Neural progenitor cell (in vitro differentiated cells): ENCODE measurements around the gene NFE2L3. TPM values are rescaled to one million over a fixed set of nuclear protein-coding genes. Genes with fewer than 3 reads are reported as not detected.
A peak's percentile ranks its signal among the peaks of the same experiment; 100 is the strongest.

Experiments used
- DNase-seq: peaks from one replicate; pipeline ENCODE4 v3.0.0-alpha.2; 2016; ENCODE audit warnings: low spot score
- H2AFZ ChIP-seq: fragments of 200-600 bp; sonication (generic); replicated peaks from 2 replicates; pipeline ENCODE4 v1.6.1; 2016; ENCODE audit warnings: antibody characterized with exemption
- H3F3A ChIP-seq: fragments of 200-600 bp; sonication (generic); 2 replicates; pipeline ENCODE4 v1.6.1; 2016; ENCODE audit warnings: antibody characterized with exemption, low read depth
- H3K27ac ChIP-seq: fragments of 200-600 bp; sonication (generic); 2 replicates; pipeline ENCODE4 v1.5.1; 2016; ENCODE audit warnings: mild to moderate bottlenecking
- H3K27me3 ChIP-seq: fragments of 200-600 bp; sonication (generic); 2 replicates; pipeline ENCODE4 v1.6.1; 2016; ENCODE audit warnings: mild to moderate bottlenecking, moderate library complexity
- H3K36me3 ChIP-seq: fragments of 200-600 bp; sonication (generic); 2 replicates; pipeline ENCODE4 v1.5.1; 2016
- H3K4me1 ChIP-seq: fragments of 200-600 bp; sonication (generic); 2 replicates; pipeline ENCODE4 v1.6.1; 2016; ENCODE audit warnings: mixed run types
- H3K4me2 ChIP-seq: fragments of 200-600 bp; sonication (generic); 2 replicates; pipeline ENCODE4 v1.6.1; 2016
- H3K4me3 ChIP-seq: fragments of 200-600 bp; sonication (generic); 2 replicates; pipeline ENCODE4 v1.5.1; 2016
- H3K79me2 ChIP-seq: fragments of 200-600 bp; sonication (generic); 2 replicates; pipeline ENCODE4 v1.6.1; 2016; ENCODE audit warnings: low read depth
- H3K9ac ChIP-seq: fragments of 200-600 bp; sonication (generic); 2 replicates; pipeline ENCODE4 v1.6.1; 2016
- H3K9me3 ChIP-seq: fragments of 200-600 bp; sonication (generic); 2 replicates; pipeline ENCODE4 v1.5.1; 2016; ENCODE audit warnings: low read depth
- H4K20me1 ChIP-seq: fragments of 200-600 bp; sonication (generic); 2 replicates; pipeline ENCODE4 v1.6.1; 2016; ENCODE audit warnings: low read depth
- H3K27ac Mint-ChIP-seq: 3 replicates; pipeline ENCODE4 v1.8.0; 2021; ENCODE audit warnings: mixed read lengths
- H3K27me3 Mint-ChIP-seq: 2 replicates; pipeline ENCODE4 v1.8.0; 2022; ENCODE audit warnings: low read depth, mild to moderate bottlenecking, inconsistent platforms, moderate library complexity, mixed read lengths; ENCODE audit not compliant: insufficient read depth
- H3K36me3 Mint-ChIP-seq: 3 replicates; pipeline ENCODE4 v1.8.0; 2021; ENCODE audit warnings: mixed read lengths
- H3K4me1 Mint-ChIP-seq: 3 replicates; pipeline ENCODE4 v1.8.0; 2021; ENCODE audit warnings: mixed read lengths
- H3K4me3 Mint-ChIP-seq: 3 replicates; pipeline ENCODE4 v1.8.0; 2021; ENCODE audit warnings: mild to moderate bottlenecking, moderate library complexity, mixed read lengths
- H3K9me3 Mint-ChIP-seq: 3 replicates; pipeline ENCODE4 v1.8.0; 2020; ENCODE audit warnings: mixed read lengths
- EZH2 ChIP-seq: fragments of 200-600 bp; sonication (generic); IDR thresholded peaks from 2 replicates; pipeline ENCODE4 v1.6.1; 2017; ENCODE audit warnings: antibody characterized with exemption, mild to moderate bottlenecking, moderate library complexity
- EZH2phosphoT487 ChIP-seq: fragments of 200-600 bp; sonication (generic); IDR thresholded peaks from 2 replicates; pipeline ENCODE4 v1.6.1; 2017; ENCODE audit warnings: antibody characterized with exemption
- total RNA-seq: library from RNA; depleted of rRNA; stranded (reverse); fragments of >200 nt; gene quantifications from 2 replicates; pipeline ENCODE4 v1.2.3, GENCODE V29; 2015; ENCODE audit warnings: low replicate concordance
- TF ChIP-seq, protein P1 (sequence below): fragments of 200-600 bp; sonication (generic); IDR thresholded peaks from 2 replicates; pipeline ENCODE4 v1.5.1; 2017; ENCODE audit warnings: antibody characterized with exemption, mild to moderate bottlenecking

NFE2L3 gene
- total RNA-seq, 1 donor from 2014 or later: 6.2 TPM

DNA sequence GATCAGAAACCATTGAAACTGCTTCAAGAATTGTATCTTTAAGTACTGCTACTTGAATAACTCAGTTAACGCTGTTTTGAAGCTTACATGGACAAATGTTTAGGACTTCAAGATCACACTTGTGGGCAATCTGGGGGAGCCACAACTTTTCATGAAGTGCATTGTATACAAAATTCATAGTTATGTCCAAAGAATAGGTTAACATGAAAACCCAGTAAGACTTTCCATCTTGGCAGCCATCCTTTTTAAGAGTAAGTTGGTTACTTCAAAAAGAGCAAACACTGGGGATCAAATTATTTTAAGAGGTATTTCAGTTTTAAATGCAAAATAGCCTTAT lies 33.8 kb downstream of the NFE2L3 start:
- Mint-ChIP-seq H3K36me3 (peaks cover 38% of the 10 kb centered on the region), H3K4me1 (peaks cover 20% of the 10 kb centered on the region)

DNA sequence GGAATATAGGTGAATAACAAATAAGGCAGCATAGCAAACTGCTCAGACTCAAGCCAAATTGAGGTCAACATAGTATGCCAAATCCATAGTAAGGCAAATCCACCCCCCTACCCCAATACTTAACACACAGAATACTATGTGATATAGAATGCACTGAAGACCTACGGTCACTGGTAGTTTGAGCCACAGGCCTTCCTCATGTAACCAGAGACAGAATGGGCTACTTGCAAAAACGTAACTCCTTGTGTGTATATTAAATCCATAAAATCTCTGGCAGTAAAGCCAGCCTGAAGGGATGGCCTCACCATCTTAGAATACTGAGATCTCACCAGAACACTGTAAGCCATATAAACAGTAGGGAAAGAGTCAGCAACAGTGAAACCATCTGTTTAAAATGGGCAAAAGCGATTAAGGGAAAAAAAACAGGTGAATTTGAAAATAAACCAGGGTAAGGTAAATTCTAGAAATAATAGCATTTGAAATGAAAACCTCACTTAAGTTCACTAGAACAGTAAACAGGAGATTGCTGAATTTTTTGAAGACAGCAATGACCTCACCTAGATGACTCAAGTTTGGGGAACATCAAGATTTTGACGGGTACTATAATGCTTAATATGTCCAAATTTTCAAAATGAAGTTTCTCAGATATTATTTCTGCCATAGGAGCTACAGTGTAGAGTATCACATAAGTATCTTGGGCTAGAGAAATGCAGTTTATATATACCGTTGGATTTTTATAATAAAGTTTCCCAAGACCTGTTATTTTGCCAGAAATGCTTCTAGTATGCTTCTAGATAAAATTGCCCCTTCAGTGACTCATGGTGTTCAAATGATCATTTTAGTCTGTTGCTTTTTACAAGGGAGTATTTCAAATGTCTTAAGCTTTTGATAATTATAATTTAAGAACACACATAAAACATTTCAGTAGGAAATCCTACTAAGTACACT lies 34.6 kb downstream of the NFE2L3 start:
- no peak overlapping the region for H3K9ac ChIP-seq
- peaks cover 94% of the 10 kb centered on the region for H3F3A ChIP-seq
- H3K27ac Mint-ChIP-seq: no peak overlapping the region
- DNase-seq: no peak
- no peaks in the 10 kb centered on the region for H3K27me3 ChIP-seq
- H3K27me3 Mint-ChIP-seq: no peaks in the 10 kb centered on the region
- H3K4me3 ChIP-seq: no peak overlapping the region
- no peaks in the 10 kb centered on the region for H3K9me3 Mint-ChIP-seq
- no peak overlapping the region for H2AFZ ChIP-seq
- H3K9me3 ChIP-seq: no peaks in the 10 kb centered on the region
- H3K4me1 Mint-ChIP-seq: peaks cover 20% of the 10 kb centered on the region
- H3K4me1 ChIP-seq: no peaks in the 10 kb centered on the region
- H3K27ac ChIP-seq: peak overlapping the region; percentile 80
- peaks cover 39% of the 10 kb centered on the region for H3K79me2 ChIP-seq
- H3K36me3 ChIP-seq: peaks cover 28% of the 10 kb centered on the region
- TF ChIP-seq EZH2phosphoT487 (no peak), EZH2 (no peak)
- TF ChIP-seq, protein P1, sequence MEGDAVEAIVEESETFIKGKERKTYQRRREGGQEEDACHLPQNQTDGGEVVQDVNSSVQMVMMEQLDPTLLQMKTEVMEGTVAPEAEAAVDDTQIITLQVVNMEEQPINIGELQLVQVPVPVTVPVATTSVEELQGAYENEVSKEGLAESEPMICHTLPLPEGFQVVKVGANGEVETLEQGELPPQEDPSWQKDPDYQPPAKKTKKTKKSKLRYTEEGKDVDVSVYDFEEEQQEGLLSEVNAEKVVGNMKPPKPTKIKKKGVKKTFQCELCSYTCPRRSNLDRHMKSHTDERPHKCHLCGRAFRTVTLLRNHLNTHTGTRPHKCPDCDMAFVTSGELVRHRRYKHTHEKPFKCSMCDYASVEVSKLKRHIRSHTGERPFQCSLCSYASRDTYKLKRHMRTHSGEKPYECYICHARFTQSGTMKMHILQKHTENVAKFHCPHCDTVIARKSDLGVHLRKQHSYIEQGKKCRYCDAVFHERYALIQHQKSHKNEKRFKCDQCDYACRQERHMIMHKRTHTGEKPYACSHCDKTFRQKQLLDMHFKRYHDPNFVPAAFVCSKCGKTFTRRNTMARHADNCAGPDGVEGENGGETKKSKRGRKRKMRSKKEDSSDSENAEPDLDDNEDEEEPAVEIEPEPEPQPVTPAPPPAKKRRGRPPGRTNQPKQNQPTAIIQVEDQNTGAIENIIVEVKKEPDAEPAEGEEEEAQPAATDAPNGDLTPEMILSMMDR: no peak
- H3K4me2 ChIP-seq: no peak overlapping the region
- peaks cover 57% of the 10 kb centered on the region for H4K20me1 ChIP-seq
- H3K4me3 Mint-ChIP-seq: no peak overlapping the region
- H3K36me3 Mint-ChIP-seq: peaks cover 45% of the 10 kb centered on the region

More for the DNA sequence above, 33.8 kb downstream of the NFE2L3 start:
- Mint-ChIP-seq H3K4me3 (no peak overlapping the region), H3K9me3 (no peaks in the 10 kb centered on the region), H3K27me3 (no peaks in the 10 kb centered on the region), H3K27ac (no peak overlapping the region)
- no peaks in the 10 kb centered on the region for H3K9me3 ChIP-seq
- peaks cover 49% of the 10 kb centered on the region for H4K20me1 ChIP-seq
- no peak overlapping the region for H3K9ac ChIP-seq
- H3K4me2 ChIP-seq: no peak overlapping the region
- H2AFZ ChIP-seq: no peak overlapping the region
- TF ChIP-seq EZH2phosphoT487: no peak
- TF ChIP-seq, protein P1: no peak
- TF ChIP-seq EZH2: no peak
- peaks cover 31% of the 10 kb centered on the region for H3K79me2 ChIP-seq
- no peaks in the 10 kb centered on the region for H3K4me1 ChIP-seq
- H3K27me3 ChIP-seq: no peaks in the 10 kb centered on the region
- peaks cover 21% of the 10 kb centered on the region for H3K36me3 ChIP-seq
- H3K4me3 ChIP-seq: no peak overlapping the region
- peak overlapping the region; percentile 59 for H3K27ac ChIP-seq
- no peak for DNase-seq
- H3F3A ChIP-seq: peaks cover 91% of the 10 kb centered on the region

DNA sequence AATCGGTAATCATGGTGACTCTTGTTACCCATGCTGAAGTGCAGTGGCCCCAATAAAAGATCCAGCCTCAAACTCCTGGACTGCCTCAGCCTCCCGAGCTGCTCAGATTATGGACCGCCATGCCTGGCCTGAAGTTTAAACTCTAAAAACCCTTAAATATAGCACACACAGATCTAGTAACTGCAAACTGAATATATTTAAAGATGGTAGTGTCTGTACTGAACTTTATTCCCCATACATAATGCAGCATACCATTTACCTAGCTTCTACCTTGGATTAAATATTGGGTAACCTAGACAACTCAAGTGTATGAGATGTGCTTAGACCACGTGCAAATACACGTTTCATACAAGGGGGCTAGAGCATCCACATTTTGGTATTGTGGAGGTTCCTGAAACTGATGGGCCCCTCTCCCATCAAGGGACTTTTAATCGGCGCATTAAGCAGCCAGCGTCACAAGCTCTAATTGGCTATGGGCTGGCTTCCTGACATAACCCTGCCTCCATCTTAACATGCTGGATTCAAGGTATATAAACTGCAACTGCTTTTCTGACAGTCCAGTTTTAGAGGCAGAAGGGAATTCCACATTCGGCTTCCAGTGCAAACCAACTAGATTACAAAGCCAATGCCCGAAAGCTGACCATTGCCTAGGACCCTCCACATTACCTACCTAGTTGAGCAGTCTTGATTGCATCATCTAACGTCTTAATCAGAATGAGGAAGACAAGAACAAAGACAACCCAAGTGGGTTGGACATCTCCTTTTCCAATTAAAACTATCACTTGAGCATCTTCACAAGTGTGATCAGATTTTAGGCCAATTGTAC lies 35.6 kb downstream of the NFE2L3 start:
- no peak overlapping the region for H3K4me2 ChIP-seq
- Mint-ChIP-seq H3K27me3 (no peaks in the 10 kb centered on the region), H3K4me3 (no peak overlapping the region), H3K4me1 (peaks cover 26% of the 10 kb centered on the region), H3K9me3 (no peaks in the 10 kb centered on the region), H3K27ac (no peak overlapping the region), H3K36me3 (peaks cover 55% of the 10 kb centered on the region)
- H3K9ac ChIP-seq: no peak overlapping the region
- no peak overlapping the region for H2AFZ ChIP-seq
- no peak overlapping the region for H3K4me3 ChIP-seq
- peaks cover 3% of the 10 kb centered on the region for H3K4me1 ChIP-seq
- H3K9me3 ChIP-seq: no peaks in the 10 kb centered on the region
- peaks cover 48% of the 10 kb centered on the region for H3K79me2 ChIP-seq
- H3K36me3 ChIP-seq: peaks cover 37% of the 10 kb centered on the region
- H4K20me1 ChIP-seq: peaks cover 67% of the 10 kb centered on the region
- H3K27me3 ChIP-seq: no peaks in the 10 kb centered on the region
- peak overlapping the region; percentile 80 for H3K27ac ChIP-seq
- H3F3A ChIP-seq: peaks cover 100% of the 10 kb centered on the region
- no peak for DNase-seq
- TF ChIP-seq EZH2phosphoT487 (no peak), EZH2 (no peak)
- TF ChIP-seq, protein P1: no peak
